HEK293T (cell line): ENCODE results near the gene MARCHF9.

Source experiments
- BHLHE40 ChIP-seq: fragments of 450-650 bp; IDR thresholded peaks from 2 replicates; pipeline ENCODE4 v1.6.1; 2016; ENCODE audit warnings: mild to moderate bottlenecking, moderate library complexity, borderline replicate concordance
- FOXK2 ChIP-seq: fragments of 450-650 bp; IDR thresholded peaks from 2 replicates; pipeline ENCODE4 v1.6.1; 2016; ENCODE audit warnings: mild to moderate bottlenecking
- FOXM1 ChIP-seq: fragments of 450-650 bp; IDR thresholded peaks from 2 replicates; pipeline ENCODE4 v1.6.1; 2017; ENCODE audit warnings: mild to moderate bottlenecking, borderline replicate concordance
- SP1 ChIP-seq: fragments of 450-650 bp; IDR thresholded peaks from 2 replicates; pipeline ENCODE4 v1.6.1; 2017
- SUZ12 ChIP-seq: fragments of 450-650 bp; IDR thresholded peaks from 2 replicates; pipeline ENCODE4 v1.6.1; 2016; ENCODE audit warnings: mild to moderate bottlenecking
- TARDBP ChIP-seq: fragments of 450-650 bp; IDR thresholded peaks from 2 replicates; pipeline ENCODE4 v1.6.1; 2016

- TF ChIP-seq SP1 (no peak), FOXM1 (no peak), TARDBP (no peak), SUZ12 (no peak), BHLHE40 (no peak), FOXK2 (no peak)
Measured at GRCh38 chr12:57760347-57760982, 5.6 kb downstream of the MARCHF9 start.
